Limb (tissue), 2 donors: Measurements from ENCODE around the gene AKT1.
"Not testable (repeated sequence)": the region's sequence is repeated elsewhere in the genome, so short reads cannot be mapped to it uniquely, and the experiment has no call there.

Source experiments
- DNase-seq, 2 donors: peaks; one replicate each; pipeline ENCODE4 v3.0.0-alpha.2; 2016; ENCODE audit errors: extremely low spot score in 2 of 2

The AKT1 gene

DNA sequence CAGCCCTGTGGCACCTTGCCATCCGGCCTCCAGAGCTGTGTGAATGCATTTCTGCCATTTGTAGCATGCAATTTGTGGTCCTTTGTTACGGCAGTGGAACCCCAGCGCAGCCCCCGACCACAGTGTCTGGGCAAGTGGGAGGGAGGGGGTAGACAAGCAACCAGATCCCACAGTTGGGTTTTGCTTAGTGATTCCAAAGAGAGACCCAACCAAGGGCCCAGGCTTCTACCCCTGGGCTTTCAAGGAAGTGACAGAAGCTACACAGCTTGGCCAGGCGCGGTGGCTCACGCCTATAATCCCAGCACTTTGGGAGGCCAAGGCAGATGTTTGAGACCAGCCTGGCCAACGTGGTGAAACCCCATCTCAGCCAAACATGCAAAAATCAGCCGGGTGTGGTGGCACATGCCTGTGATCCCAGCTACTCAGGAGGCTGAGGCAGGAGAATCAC lies 23.2 kb upstream of the AKT1 start:
- no peak for DNase-seq

DNA sequence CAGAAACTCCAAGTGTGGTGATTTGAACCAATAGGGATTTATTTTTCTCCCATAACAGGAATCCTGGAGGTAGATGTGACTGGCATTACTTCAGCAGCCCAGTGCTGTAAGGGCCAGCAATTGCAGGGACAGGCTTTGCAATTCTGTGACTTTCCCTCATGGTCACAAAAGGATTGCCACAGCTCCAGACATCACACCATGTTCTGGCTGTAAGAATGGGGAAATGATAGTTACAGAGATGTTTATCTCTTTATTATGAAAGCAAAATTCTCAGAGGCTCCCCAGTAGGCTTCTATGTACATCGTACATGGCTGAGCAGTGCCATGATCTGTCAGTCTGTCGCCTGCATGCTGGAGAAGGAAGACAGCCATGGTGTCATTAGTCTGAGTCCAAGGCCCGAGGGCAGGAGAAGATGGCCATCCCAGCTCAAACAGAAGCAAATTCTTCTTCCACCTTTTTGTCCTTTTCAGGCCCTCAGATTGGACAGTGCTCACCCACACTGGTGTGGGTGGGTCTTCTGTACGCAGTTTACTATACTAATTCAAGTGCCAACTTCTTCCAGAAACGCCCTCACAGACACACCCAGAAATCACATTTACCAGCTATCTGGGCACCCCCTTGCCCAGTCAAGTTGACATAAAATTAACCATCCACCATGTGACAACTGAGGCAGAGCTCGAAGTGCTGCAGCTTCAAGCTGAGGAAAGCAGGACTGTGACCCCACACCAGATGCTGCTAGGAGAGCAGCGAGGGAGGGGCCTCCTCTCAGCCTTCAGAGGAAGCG lies 22.6 kb upstream of the AKT1 start:
- no peak for DNase-seq

DNA sequence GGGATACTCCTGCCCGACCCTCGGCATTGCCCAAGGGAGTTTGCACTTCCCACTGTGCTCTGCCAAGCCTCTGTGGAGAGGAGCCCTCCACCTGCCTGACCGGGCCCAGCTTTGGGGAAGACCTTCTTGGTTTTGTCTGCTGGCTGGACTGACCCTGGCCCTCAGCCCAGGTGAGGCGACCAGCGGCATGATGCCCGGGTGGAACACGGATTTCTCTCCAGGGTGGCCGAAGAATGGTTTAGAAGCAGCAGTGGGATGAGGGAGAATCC lies 21.0 kb upstream of the AKT1 start:
- no peak for DNase-seq

DNA sequence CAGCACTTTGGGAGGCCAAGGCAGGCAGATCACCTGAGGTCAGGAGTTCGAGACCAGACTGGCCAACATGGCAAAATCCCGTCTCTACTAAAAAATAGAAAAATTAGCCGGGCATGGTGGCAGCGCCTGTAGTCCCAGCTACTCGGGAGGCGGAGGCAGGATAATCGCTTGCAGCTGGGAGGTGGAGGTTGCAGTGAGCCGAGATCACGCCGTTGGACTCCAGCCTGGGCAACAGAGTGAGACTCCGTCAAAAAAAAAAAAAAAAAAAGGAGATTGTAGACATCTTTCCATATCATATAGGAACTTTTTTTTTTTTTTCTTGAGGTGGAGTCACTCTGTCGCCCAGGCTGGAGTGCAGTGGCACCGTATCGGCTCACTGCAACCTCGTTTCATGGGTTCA lies 19.2 kb upstream of the AKT1 start:
- DNase-seq, result not testable (repeated sequence)

DNA sequence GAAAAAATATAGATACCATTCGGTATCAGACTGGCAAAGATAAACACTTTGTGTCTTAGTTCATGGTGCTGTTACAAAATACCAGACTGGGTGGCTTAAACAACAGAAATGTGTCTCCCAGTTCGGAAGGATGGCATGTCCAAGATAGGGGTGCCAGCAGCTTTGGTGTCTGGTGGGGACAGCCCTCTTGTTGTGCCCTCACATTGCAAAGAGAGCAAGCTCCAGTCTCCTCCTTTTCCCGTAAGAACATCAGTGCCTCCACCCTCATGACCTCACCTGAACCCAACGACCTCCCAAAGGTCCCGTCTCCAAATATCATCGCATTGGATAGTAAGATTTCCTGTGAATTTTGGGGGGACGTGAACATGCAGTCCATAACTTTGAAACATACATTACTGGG lies 17.7 kb upstream of the AKT1 start:
- DNase-seq, result no peak

DNA sequence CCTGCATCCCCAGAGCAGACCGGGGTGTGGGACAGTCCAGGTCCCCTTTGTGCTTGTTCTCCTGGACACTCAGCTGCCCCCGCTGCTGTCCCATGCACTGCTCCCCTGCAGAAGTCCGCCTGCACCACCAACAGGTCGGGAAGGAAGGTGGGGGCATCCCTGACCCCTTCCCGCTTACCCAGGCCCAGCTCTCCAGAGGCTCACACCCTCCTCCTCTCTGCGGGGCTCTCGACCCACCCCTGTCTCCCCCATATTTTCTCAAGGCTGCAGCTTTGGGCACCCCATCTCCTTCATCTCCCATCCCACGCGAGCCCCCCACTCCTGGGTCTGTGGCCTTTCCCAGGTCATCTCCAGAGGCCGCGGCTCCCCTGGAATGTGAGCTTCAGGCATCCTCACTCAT lies 14.8 kb upstream of the AKT1 start:
- DNase-seq, result no peak

DNA sequence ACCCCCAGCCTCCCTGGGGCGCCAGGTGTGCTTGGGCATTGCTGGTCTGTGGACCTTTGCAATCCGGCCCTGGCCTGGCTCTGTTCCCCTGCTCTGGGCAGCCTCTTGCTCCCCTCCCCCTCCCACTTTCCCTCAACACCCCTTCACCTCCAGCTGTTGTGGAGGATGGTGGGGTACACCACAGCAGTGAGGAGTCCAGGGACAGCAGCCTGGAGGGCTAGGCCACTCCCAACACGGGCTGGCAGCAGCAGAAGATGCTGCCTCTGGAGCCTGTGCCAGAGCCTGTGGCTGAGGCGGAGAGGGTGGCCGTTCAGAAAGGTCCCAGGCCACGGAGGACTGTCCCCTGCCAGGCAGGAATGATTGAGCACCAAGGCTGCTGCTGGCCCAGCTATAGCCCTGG lies 12.9 kb upstream of the AKT1 start:
- DNase-seq, result no peak

DNA sequence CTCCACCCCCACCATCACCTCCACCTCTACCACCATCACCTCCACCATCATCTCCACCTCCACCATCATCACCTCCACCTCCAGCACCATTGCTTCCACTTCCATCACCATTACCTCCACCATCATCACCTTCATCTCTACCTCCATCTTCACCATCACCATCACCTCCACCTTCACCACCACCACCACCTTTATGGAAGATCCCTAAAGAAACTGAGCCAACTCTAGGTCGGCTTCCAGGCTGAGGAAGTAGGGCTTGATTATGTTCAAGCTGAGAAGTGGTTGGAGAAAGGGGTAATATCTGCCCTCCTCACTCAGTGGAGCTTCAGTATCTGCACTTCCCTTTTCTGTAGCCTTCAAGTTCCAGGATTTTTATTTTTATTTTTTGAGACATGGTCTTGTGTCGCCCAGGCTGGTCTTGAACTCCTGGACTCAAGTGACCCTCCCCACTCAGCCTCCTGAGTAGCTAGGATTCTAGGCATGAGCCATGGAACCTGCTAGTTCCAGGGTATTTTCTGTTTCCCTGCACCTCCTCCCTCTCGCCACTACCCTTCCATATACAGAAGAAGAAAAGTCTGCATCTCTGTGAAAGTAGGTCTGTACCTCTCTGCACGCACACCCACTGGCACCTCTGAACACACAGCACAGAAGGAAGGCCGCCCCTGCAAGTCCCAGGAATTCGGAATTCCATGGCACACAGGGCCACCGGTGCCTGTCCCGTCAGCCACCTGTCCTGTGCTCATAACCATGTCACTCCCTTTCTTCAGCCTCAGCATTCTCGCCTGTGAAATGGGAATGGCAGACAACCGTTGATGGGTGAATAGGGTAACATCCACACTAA lies 11.3 kb upstream of the AKT1 start:
- DNase-seq, result no peak

DNA sequence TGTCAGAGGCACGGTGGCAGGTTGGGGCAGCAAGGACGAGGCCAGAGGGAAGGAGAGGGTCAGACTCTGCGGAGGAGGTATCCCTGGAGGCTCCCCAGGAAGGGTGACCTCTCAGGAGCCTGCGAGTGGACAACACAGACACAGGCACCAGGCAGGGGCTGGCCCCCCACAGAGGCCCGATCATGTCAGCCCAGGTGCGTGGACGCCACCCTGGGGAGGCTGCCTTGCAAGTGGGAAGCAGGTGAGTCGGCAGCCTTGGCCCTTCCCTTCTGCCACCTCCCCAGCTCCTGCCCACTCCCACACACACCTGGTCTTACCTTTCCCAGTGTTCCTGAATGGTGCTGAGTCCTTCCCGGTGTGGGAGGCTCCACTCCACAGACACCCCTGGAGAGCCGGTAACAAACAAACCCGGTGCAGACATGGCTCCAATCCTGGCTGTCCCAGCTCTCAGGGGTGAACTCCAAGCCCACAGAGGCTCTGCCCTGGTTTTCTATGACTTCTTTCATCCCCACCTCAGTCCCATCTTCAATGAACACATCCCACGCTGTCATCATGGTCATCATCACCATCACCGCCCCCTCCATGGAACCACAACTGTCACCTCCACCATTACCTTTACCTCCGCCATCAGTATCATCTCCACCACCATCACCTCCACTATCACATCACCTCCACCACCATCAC lies 10.5 kb upstream of the AKT1 start:
- DNase-seq, result no peak

DNA sequence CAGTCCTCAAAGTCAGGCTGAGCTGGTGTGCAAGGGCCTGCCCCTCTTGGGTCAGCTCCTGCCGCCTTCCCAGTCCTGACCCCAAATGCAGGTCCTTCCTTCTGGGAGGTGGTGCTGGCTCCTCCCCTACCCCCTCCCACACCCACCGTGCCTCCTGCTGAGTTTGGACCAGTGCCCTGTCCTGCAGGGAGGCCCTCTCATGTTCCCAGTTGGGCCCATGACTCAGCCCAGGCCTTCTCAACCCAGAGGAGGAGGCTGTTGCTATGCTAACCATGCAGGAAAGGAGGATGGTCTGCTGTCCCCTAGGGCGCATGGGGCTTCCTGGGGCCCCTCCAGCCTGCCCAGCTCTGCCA lies 9.8 kb upstream of the AKT1 start:
- peak in 1 of 2 donors; percentile 37 for DNase-seq

DNA sequence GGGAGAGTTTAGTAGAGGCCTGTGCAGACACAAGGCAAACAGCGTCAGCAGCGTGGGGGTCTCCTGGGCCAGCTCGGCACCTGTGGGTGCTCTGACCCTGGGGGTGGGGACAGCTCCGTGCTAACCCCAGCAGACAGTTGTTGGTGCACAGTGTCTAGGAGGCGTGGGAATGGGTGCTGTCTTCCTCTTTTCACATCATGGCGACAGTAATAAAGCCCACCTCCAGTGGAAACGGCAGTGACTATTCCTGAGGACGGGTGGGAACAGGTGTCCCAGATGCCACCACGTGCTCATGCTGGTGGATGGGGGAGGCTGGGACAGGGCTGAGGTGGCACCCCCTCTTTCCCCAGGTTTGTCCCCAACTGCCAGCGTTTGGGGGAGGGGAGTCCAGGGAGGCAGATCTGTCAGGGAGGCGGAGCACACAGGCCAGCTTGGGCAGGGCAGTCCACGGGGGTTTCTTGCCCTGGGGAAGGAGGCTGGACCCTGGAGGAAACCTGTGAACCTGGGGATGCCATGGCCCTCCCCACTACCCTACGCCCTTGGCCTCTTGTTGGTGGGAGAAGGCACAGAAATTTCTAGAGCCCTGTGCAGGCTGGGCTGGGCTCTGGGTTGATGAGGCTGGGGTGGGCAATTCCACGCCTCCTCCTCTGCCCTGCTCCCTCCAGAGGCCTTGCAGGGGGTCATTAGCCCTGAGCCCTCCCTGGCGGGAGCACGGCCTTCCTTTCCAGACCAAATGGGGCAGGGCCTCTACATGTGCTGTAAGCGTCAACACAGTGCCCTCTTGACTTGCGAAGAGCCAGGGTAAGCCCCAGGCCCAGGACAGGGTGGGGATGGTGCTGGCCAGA lies 9.2 kb upstream of the AKT1 start:
- DNase-seq, result peak in 1 of 2 donors; percentile 28

DNA sequence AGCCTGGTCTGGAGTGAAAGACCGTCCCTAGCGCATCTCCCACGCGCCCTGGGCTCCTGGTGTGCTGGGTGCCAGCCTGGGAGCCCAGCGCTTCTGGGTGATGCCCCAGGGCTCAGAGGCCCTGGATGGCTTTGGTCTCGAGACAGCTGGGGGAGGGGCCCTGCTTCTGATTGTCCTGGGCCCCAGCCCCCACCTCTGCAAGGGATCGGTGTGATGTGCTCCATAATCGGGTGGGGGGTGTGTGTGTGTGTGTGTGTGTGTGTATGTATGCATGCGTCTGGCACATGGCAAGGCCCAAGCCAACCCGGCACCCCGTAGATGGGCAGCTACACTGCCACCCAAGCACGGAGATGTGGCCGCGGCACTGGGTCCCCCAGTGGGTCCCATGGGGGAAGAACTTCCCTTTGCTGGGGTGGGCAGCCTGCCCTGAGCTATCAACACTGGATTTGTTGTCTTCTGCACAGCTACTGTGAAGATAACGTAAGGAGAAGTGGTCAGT lies 8.4 kb upstream of the AKT1 start:
- peak in 1 of 2 donors; percentile 28 for DNase-seq

DNA sequence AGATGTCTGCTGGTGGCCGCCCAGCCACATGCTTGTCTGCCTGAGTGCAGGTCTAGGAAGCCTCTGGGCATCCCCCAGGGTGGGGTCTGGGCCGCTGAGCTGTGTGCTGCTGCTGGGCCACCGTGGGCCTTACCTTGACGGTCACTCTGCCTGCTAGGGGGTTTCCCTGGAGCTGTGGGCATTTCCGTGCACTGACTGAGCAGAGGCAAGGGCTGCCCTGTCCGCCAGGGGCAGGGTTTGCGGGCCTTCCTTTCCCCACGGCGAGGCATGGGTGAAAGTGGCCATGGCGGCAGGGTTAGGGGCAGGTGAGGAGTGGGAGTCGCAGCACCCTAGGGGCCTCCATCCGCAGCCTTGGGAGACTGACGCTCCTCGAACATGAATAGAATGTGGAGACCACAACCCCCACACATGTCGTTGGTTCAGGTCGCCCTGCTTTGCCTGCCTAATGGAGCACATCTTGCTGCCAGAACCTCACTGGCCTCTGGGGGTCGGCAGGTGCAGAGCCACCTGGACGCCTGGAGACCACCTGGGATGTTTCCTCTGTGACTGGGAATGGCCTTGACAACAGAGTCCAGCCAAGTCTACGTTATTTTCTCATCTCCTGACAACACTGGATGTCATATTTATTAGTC lies 7.8 kb upstream of the AKT1 start:
- DNase-seq, result no peak

DNA sequence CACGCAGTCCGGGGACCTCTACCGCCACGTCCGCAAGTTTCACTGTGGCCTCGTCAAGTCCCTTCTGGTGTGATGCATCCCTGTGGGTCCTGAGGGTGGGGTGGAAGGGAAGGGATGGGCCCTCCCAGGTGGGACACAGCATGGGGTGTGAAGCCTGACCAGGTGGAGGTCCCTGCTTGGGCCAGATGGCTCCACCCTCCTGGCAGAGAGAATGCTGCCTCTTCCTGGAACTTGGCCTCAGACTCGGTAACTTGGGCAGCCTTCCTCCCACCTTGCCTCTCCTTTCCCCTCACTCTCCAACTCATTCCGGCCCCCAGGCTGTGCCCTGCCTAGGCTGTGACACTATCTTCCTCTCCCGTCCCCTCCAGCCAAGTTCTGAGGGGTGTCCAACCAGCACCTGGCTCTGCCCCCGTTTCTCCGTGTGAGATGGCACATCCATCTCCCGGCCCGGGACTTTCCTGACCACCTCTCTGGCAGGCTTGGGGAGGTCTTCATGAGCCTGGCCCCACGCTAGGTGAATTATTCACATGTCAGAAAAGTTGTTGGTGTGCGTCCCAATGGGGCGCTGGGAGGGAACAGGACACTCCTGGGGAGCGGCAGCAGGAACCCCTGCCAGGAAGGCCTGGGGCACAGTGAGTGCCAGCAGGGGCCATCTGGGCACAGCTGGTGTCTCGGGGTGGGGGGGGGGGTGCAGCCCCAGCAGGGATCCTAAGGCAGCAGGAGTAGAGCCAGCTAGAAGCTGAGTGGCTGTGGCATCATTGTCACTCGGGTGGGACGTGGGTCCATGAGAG lies 7.0 kb upstream of the AKT1 start:
- no peak for DNase-seq

DNA sequence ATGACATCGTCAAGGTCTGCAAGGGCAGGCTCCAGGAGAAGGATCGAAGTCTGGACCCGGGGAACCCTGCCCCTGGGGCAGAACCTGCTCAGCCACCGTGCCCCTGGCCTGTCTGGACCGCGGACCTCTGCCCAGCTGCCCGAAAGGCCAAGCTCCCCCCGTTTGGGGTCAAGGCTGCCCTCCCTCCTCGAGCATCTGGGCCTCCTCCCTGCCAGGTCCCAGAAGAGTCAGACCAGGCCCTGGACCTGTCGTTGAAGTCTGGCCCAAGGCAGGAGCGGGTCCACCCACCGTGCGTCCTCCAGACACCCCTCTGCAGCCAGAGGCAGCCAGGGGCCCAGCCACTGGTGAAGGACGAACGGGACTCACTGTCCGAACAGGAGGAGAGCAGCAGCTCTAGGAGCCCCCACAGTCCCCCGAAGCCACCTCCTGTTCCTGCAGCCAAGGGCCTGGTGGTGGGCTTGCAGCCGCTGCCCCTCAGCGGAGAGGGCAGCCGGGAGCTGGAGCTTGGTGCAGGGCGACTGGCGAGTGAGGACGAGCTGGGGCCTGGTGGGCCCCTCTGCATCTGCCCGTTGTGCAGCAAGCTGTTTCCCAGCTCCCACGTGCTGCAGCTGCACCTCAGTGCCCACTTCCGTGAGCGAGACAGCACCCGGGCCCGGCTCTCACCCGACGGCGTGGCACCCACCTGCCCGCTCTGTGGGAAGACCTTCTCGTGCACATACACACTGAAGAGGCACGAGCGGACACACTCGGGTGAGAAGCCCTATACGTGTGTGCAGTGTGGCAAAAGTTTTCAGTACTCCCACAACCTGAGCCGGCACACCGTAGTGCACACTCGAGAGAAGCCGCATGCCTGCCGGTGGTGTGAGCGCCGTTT lies 6.2 kb upstream of the AKT1 start:
- no peak for DNase-seq

DNA sequence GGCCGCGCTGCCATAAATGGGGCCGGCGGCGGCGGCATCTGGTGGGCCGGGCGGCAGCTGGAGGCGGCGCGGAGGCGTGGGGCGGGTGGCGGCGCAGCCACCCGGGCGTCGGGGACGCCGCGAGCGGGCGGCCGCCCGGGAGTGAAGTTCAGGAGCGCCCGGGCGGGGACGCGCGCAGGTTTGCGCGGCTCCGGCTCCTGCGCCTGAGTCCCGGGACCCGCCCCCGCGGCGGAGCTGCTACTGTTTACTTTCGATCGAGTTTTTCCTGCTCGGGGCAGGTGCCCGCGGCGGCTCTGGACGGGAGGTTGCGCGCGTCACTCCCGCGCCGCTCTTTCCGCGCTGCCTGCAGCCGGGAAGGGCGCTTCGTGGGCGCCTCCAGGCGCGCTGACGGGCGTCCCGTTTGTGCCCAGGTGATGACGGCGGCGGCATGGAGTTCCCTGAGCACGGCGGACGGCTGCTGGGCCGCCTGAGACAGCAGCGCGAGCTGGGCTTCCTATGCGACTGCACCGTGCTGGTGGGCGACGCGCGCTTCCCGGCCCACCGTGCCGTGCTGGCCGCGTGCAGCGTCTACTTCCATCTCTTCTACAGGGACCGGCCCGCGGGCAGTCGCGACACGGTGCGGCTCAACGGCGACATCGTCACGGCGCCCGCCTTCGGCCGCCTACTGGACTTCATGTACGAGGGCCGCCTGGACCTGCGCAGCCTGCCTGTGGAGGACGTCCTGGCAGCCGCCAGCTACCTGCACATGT lies 5.4 kb upstream of the AKT1 start, which contains the start of gene ZBTB42:
ZBTB42 (plus strand) TSS at position 331 of the 749 bp plus-strand sequence; CDS start at position 428, 97 bp downstream.
- DNase-seq, result peak in 1 of 2 donors; percentile 71

DNA sequence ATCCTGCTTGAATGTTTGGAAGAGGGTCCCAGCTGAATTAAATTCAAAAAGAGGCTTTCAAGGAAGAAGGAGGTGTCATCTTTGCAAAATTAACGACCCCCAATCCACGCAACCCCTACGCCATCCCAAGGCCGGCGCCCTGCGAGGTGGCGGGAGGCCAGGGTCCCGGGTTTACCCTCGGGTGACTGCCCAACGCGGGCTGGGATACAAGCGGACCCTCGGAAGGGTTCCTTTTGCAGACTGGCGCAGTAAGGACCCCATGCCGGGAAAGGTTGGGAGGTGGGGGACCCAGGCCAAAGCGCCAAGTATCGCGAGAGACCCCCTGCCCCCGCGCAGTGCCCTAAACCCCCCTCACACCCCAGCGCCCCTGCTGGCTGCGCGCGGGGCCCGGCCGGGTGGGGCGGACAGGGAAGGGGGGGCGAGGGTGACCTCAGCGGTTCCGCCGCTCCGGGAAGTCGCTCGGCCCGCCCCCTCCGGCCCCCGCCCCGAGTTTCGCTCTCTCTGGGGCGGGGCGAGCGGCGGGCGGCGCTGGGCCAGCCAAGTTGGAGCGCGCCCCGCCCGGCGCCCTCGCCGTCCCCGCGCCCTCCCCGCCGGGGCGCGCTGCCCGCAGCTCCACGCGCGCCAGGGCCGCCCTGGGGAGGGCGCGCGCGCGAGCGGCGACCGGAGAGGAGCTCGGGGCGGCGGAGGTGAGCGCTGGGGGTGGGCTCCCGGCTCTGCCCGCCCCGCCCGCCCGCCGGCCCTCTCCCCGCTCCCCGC lies 4.6 kb upstream of the AKT1 start:
- peak; percentile 79 to 89 for DNase-seq
